ENCODE measurements around the gene PHLDA2.

Gene PHLDA2

DNA sequence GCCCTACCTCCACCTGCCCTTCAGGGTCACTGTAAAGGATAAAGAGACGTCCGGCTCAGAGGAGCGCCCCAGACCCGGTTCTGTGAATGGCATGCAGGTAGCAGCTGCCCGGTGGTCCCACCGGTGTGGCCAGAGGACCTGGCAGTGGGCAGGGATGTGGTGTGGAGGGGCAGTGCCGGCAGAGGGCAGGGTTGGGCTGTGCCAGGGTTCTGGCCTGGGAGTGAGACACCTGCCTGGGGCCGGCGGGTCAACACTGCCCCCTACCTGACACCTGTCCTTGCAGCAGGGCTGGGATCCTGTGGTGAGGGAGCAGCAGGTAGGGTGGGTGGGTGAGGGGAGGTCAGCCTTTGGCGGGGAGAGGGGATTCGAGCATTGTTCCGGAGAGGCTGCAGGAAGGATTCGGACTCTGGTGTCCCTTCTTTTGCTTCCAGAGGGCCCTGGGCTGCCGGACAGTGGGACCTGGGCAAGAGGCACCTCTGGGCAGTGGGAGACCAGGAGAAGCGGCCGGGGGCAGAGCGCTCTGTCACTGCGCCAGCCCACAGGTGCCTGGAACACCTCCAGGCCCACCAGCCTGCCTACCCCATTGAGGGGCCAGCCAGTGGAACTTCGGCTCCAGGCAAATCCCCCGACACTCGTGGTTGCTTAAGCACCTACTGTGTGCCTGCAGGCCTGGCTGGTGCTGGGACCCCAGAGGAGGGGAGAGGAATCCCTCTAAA, 1.6 kb upstream of the PHLDA2 start:
- H3K4me3 ChIP-seq (ENCODE audit: low read depth in 1 of 5, low read length in 5 of 5) = peak overlapping the region in 4 of 5 donors; percentile 39 to 67 (median 58)
- peaks cover 0 to 43% (median 33%) of the 10 kb centered on the region in 5 donors for H3K4me1 ChIP-seq (ENCODE audit: control insufficient read depth in 5 of 5, insufficient read depth in 5 of 5, low read length in 5 of 5)
- H3K27ac ChIP-seq (ENCODE audit: low read depth, low read length) = peak overlapping the region; percentile 30
- H3K9me3 ChIP-seq (ENCODE audit: control insufficient read depth in 5 of 5, low read length in 5 of 5) = no peaks in the 10 kb centered on the region
- no peaks in the 10 kb centered on the region for H3K36me3 ChIP-seq (ENCODE audit: control insufficient read depth in 5 of 5, insufficient read depth in 5 of 5, low read length in 5 of 5)
- H3K9ac ChIP-seq (ENCODE audit: low read length in 5 of 5) = peak overlapping the region in 1 of 5 donors; percentile 69
- H3K27me3 ChIP-seq (ENCODE audit: control insufficient read depth in 5 of 5, insufficient read depth in 4 of 5, low read length in 5 of 5) = peaks cover 0 to 28% (median 6%) of the 10 kb centered on the region in 5 donors

DNA sequence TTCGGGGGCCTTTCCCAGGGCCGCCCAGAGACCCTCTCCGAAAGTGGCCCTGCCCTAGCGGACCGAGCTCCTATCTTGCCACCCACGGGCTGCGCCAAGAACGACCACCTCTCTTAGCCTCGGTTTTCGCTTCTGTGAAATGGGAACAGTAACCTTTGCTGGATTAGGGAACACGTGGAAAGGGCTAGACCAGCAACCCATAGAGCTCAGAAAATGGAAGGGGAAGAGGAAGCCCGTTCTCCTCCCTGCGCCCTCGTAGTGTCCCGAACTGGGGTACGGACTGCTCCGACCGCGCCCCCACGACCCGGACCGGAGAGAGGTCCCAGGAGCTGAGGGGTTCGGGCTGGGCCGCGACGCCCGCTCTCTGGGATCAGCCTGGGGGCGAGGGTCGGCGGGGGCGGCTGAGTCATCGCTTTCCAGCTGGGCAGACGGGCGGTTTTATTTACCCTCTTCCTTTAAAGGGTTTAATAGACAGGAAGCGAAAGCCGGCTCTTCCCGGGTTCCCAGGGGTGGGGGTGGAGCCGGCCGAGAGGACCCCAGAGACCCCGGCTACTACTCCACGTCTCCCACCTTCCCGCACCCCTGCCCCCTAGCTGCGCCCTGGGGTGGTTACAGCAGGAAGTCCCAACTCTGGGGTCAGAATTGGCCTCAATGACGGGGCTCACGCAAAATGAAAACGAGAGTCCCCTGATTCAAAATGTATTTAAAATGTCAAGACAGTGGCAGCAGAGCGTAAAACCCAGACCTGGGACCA, 907 bp upstream of the PHLDA2 start:
- Histone ChIP-seq H3K4me1 (ENCODE audit: control insufficient read depth in 5 of 5, insufficient read depth in 5 of 5, low read length in 5 of 5) (peaks cover 0 to 43% (median 33%) of the 10 kb centered on the region in 5 donors), H3K27ac (ENCODE audit: low read depth, low read length) (peak overlapping the region; percentile 30), H3K9me3 (ENCODE audit: control insufficient read depth in 5 of 5, low read length in 5 of 5) (no peaks in the 10 kb centered on the region), H3K9ac (ENCODE audit: low read length in 5 of 5) (peak overlapping the region in 4 of 5 donors; percentile 42 to 69 (median 56)), H3K27me3 (ENCODE audit: control insufficient read depth in 5 of 5, insufficient read depth in 4 of 5, low read length in 5 of 5) (peaks cover 0 to 28% (median 6%) of the 10 kb centered on the region in 5 donors), H3K4me3 (ENCODE audit: low read depth in 1 of 5, low read length in 5 of 5) (peak overlapping the region; percentile 57 to 67 (median 59)), H3K36me3 (ENCODE audit: control insufficient read depth in 5 of 5, insufficient read depth in 5 of 5, low read length in 5 of 5) (no peaks in the 10 kb centered on the region)

DNA sequence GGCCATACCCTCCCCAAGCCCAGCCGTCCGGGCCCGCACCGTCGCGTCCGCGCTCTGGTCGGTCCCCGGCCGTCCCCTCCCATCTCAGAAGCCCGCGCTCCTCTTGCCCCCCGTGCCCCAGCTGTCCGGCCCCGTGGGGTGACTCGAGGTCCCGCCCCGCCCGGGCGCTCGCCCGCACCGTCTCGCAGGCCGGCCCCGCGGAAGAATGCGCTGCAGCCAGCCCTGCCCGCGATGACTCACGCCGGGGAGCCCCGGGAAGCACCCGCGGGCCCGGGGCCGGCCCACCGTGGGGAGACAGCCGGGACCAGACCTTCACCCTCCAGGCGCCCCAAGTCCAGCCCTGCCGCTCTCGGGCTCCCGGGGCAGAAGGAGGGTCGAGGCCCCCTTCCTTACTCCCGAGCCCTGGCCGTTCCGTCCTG, 320 bp upstream of the PHLDA2 start:
- no peaks in the 10 kb centered on the region for H3K9me3 ChIP-seq (ENCODE audit: control insufficient read depth in 5 of 5, low read length in 5 of 5)
- H3K27me3 ChIP-seq (ENCODE audit: control insufficient read depth in 5 of 5, insufficient read depth in 4 of 5, low read length in 5 of 5) = peaks cover 0 to 29% (median 6%) of the 10 kb centered on the region in 5 donors
- peak overlapping the region in 4 of 5 donors; percentile 57 to 67 (median 60) for H3K4me3 ChIP-seq (ENCODE audit: low read depth in 1 of 5, low read length in 5 of 5)
- no peaks in the 10 kb centered on the region for H3K36me3 ChIP-seq (ENCODE audit: control insufficient read depth in 5 of 5, insufficient read depth in 5 of 5, low read length in 5 of 5)
- peak overlapping the region in 3 of 5 donors; percentile 42 to 69 (median 56) for H3K9ac ChIP-seq (ENCODE audit: low read length in 5 of 5)
- H3K4me1 ChIP-seq (ENCODE audit: control insufficient read depth in 5 of 5, insufficient read depth in 5 of 5, low read length in 5 of 5) = peaks cover 1 to 49% (median 37%) of the 10 kb centered on the region in 5 donors
- peak overlapping the region; percentile 30 for H3K27ac ChIP-seq (ENCODE audit: low read depth, low read length)

DNA sequence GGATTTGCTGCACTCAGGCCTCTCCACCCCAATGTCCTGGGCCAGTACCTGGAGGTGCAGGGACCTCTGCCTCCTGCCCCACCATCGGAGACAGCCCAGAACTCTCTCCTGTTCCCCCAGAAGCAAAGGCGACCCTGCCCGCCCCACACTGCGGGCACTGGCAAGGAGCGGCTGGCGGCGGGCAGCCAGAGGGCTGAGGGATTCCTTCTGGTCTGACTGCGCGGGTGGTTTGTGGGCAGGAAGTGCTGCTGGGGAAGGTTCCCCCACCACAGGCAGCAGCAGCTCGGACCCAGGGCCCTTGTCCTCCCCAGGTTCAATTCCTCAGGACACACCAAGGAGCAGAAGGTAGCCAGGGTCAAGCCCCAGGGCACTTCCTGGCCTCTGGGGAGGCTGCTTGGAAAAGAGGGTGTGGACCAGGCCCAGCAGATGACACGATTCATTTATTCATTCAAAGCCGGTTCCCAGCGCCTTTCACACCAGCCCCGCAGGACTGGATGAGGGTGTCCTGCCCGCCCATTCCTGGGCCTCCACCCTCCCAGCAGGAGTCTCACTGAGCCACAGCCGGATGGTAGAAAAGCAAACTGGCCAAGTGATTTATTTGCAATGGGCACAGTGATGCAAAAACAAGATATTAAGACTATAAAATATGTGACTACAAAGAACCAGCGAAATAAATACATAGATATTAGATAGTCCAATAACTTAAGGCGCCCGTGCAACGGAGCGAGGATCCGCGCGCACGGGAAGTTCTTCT, 1.2 kb downstream of the PHLDA2 start:
- no peaks in the 10 kb centered on the region for H3K36me3 ChIP-seq (ENCODE audit: control insufficient read depth in 5 of 5, insufficient read depth in 5 of 5, low read length in 5 of 5)
- H3K9ac ChIP-seq (ENCODE audit: low read length in 5 of 5) = peak overlapping the region in 1 of 5 donors; percentile 47
- peak overlapping the region in 4 of 5 donors; percentile 19 to 71 (median 68) for H3K4me3 ChIP-seq (ENCODE audit: low read depth in 1 of 5, low read length in 5 of 5)
- no peak overlapping the region for H3K27ac ChIP-seq (ENCODE audit: low read depth, low read length)
- H3K9me3 ChIP-seq (ENCODE audit: control insufficient read depth in 5 of 5, low read length in 5 of 5) = no peaks in the 10 kb centered on the region
- H3K4me1 ChIP-seq (ENCODE audit: control insufficient read depth in 5 of 5, insufficient read depth in 5 of 5, low read length in 5 of 5) = peaks cover 5 to 49% (median 42%) of the 10 kb centered on the region in 5 donors
- peaks cover 0 to 32% (median 6%) of the 10 kb centered on the region in 5 donors for H3K27me3 ChIP-seq (ENCODE audit: control insufficient read depth in 5 of 5, insufficient read depth in 4 of 5, low read length in 5 of 5)

DNA sequence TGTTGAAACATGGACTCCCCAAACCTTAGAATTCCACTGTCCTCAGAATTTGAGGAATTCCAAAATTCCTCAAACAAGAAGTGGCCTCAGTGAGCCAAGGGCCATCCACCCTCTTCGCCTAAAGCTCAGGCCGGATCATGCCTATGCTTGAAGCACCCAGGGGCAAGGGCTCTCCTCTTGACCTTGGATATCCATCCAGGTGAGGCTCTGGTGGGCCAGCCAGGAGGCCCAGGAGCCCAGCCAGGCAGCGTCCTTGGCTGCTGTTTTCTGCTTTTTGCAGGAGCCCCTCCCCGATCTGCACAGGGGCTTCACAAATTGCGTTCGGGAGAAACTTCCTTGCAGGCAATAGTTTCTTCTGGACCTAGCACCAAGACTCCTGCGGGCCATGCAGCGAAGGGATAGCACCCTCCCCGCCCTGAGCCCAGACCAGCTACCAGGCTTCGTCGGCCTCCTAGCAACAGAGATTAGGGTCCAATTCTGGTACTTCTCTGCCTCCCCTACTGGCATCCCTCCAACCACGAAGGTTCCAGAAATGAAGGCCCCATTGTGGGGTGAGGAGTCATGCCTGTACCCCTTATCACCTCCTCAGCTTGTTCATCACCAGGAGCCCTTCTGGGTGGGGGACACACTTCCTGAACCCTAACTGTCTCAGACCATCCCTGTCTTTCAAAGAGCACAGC, 2.0 kb downstream of the PHLDA2 start:
- no peaks in the 10 kb centered on the region for H3K36me3 ChIP-seq (ENCODE audit: control insufficient read depth in 5 of 5, insufficient read depth in 5 of 5, low read length in 5 of 5)
- H3K27ac ChIP-seq (ENCODE audit: low read depth, low read length) = no peak overlapping the region
- no peak overlapping the region for H3K9ac ChIP-seq (ENCODE audit: low read length in 5 of 5)
- H3K27me3 ChIP-seq (ENCODE audit: control insufficient read depth in 5 of 5, insufficient read depth in 4 of 5, low read length in 5 of 5) = peaks cover 0 to 32% (median 6%) of the 10 kb centered on the region in 5 donors
- no peak overlapping the region for H3K4me3 ChIP-seq (ENCODE audit: low read depth in 1 of 5, low read length in 5 of 5)
- peaks cover 5 to 45% (median 41%) of the 10 kb centered on the region in 5 donors for H3K4me1 ChIP-seq (ENCODE audit: control insufficient read depth in 5 of 5, insufficient read depth in 5 of 5, low read length in 5 of 5)
- no peaks in the 10 kb centered on the region for H3K9me3 ChIP-seq (ENCODE audit: control insufficient read depth in 5 of 5, low read length in 5 of 5)

DNA sequence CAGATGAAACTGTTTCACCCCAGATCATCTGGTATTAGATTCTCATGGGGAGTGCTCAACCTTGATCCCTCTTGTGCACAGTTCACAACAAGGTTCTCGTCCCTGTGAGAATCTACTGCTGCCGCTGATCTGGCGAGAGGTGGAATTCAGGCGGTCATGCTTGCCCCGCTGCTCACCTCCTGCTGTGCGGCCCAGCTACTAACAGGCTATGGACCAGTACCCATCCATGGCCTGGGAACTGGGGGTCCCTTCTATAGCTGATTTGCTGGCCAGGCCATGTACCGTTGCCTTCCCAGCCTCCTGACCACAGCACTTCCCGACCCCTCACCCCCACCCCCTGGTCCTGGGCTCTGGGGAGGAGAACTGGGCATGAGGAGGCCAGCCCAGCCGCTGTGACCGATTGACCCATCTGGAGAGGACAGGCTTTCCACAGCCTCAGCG, 2.6 kb downstream of the PHLDA2 start:
- Histone ChIP-seq H3K36me3 (ENCODE audit: control insufficient read depth in 5 of 5, insufficient read depth in 5 of 5, low read length in 5 of 5) (no peaks in the 10 kb centered on the region), H3K4me3 (ENCODE audit: low read depth in 1 of 5, low read length in 5 of 5) (no peak overlapping the region), H3K4me1 (ENCODE audit: control insufficient read depth in 5 of 5, insufficient read depth in 5 of 5, low read length in 5 of 5) (peaks cover 5 to 45% (median 41%) of the 10 kb centered on the region in 5 donors), H3K9me3 (ENCODE audit: control insufficient read depth in 5 of 5, low read length in 5 of 5) (no peaks in the 10 kb centered on the region), H3K9ac (ENCODE audit: low read length in 5 of 5) (no peak overlapping the region), H3K27ac (ENCODE audit: low read depth, low read length) (no peak overlapping the region), H3K27me3 (ENCODE audit: control insufficient read depth in 5 of 5, insufficient read depth in 4 of 5, low read length in 5 of 5) (peaks cover 0 to 32% (median 6%) of the 10 kb centered on the region in 5 donors)

DNA sequence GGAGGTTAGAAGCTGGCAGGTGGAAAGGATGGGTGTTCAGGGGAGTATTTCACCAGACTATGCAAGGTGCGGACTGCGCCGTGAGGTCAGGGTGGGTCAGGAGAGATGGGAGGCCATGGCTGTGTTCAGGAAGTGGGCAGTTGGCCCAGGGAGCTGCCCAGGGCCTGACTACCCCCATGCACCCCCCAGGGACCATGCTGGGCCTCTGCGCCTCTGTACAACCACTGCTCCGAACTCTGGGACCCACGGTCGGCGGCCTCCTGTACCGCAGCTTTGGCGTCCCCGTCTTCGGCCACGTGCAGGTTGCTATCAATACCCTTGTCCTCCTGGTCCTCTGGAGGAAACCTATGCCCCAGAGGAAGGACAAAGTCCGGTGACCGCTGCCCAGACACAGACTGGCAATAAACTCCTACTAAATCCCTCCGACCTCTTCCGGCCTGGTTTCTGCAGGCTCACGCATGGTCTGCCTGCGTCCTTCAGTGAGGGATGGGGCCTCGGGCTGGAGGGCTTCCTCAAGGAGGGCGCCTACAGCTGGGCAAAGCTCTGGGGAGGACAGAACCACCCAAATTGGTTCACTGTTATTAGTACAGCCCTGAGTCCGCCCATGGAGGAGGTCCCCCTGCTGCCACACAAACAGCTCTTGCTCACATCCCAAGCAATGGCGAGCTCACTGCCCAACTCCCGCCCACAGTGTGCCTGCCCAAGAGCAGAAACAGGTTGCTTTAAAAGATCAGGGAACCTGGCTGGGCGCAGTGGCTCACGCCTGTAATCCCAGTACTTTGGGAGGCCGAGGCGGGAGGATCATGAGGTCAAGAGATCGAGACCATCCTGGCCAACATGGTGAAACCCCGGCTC, 4.2 kb downstream of the PHLDA2 start:
- Histone ChIP-seq H3K36me3 (ENCODE audit: control insufficient read depth in 5 of 5, insufficient read depth in 5 of 5, low read length in 5 of 5) (no peaks in the 10 kb centered on the region), H3K27ac (ENCODE audit: low read depth, low read length) (no peak overlapping the region), H3K27me3 (ENCODE audit: control insufficient read depth in 5 of 5, insufficient read depth in 4 of 5, low read length in 5 of 5) (peaks cover 0 to 31% (median 5%) of the 10 kb centered on the region in 5 donors), H3K4me1 (ENCODE audit: control insufficient read depth in 5 of 5, insufficient read depth in 5 of 5, low read length in 5 of 5) (peaks cover 5 to 38% (median 34%) of the 10 kb centered on the region in 5 donors), H3K9ac (ENCODE audit: low read length in 5 of 5) (no peak overlapping the region), H3K9me3 (ENCODE audit: control insufficient read depth in 5 of 5, low read length in 5 of 5) (no peaks in the 10 kb centered on the region), H3K4me3 (ENCODE audit: low read depth in 1 of 5, low read length in 5 of 5) (no peak overlapping the region)

DNA sequence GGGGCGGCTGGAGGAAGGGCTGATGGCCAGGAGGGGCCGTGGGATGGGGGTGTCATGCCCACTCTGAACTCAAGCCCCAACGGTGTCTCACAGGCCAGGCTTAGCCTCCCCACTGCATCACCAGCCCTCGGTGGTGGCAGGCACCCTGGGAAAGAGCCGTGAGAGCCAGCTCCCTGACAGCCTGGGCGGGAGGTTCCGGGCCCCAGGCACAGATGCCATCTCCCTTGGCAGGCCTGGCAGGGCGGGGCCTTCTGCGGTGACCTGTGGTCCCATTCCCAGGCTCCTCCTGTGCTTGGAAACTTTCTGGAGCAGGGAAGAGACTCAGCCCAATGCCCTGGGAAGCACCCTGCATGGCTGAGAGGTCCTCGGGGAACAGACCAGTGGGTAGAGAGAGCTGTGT, 4.8 kb downstream of the PHLDA2 start:
- H3K27me3 ChIP-seq (ENCODE audit: control insufficient read depth in 5 of 5, insufficient read depth in 4 of 5, low read length in 5 of 5) = peaks cover 0 to 27% (median 0%) of the 10 kb centered on the region in 5 donors
- H3K27ac ChIP-seq (ENCODE audit: low read depth, low read length) = no peak overlapping the region
- H3K9me3 ChIP-seq (ENCODE audit: control insufficient read depth in 5 of 5, low read length in 5 of 5) = no peaks in the 10 kb centered on the region
- peak overlapping the region in 1 of 5 donors; percentile 68 for H3K9ac ChIP-seq (ENCODE audit: low read length in 5 of 5)
- H3K36me3 ChIP-seq (ENCODE audit: control insufficient read depth in 5 of 5, insufficient read depth in 5 of 5, low read length in 5 of 5) = no peaks in the 10 kb centered on the region
- H3K4me3 ChIP-seq (ENCODE audit: low read depth in 1 of 5, low read length in 5 of 5) = no peak overlapping the region
- peaks cover 5 to 32% (median 27%) of the 10 kb centered on the region in 5 donors for H3K4me1 ChIP-seq (ENCODE audit: control insufficient read depth in 5 of 5, insufficient read depth in 5 of 5, low read length in 5 of 5)

All from subcutaneous abdominal adipose tissue (tissue), 5 donors.